HepG2 (cell line): ENCODE results near the gene PCA3. TPM values are rescaled to one million over a fixed set of nuclear protein-coding genes. Genes with fewer than 3 reads are reported as not detected.

ENCODE experiments used
- ATAC-seq: fragments of 200-7000 bp; cut with Tn5 transposase; 3 replicates; pipeline ENCODE4 v1.9.1; 2020; ENCODE audit warnings: mild to moderate bottlenecking, moderate library complexity
- BruUV-seq: library from RNA; stranded (reverse); fragments of 400-500 nt; replicated peaks from 2 replicates; lab custom pipeline; 2021; lab: Mats Ljungman, UMichigan
- CTCF ChIA-PET: fragments of 300-600 bp; formaldehyde crosslinking; extraction: SDS; loops from one replicate; lab custom pipeline; 2021; ENCODE audit warnings: low total read pairs, inconsistent platforms, low intra/inter-chr PET ratio; lab: Yijun Ruan, JAX
- POLR2A ChIA-PET: fragments of 350-600 bp; sonication (Branson Sonifier 250); formaldehyde crosslinking; loops from one replicate; lab custom pipeline; 2020; ENCODE audit warnings: antibody characterized with exemption, inconsistent platforms; lab: Yijun Ruan, JAX
- DNase-seq: peaks from one replicate; pipeline ENCODE4 v3.0.0-alpha.2; 2015; ENCODE audit warnings: low spot score
- FAIRE-seq: peaks from 3 replicates; lab custom pipeline; 2011; peaks lifted over from hg19 to GRCh38; lab: Jason Lieb, UNC
- H2AFZ ChIP-seq: one replicate; pipeline ENCODE4 v1.6.1; 2011; ENCODE audit warnings: low read length, inconsistent platforms
- H3K27ac ChIP-seq: fragments of 300-600 bp; 3 replicates; pipeline ENCODE4 v1.8.0; 2011; ENCODE audit warnings: mixed run types, mild to moderate bottlenecking, mixed read lengths, low read length, inconsistent platforms; ENCODE audit not compliant: insufficient read depth; ENCODE audit errors: extremely low read length
- H3K27me3 ChIP-seq, 2 experiments: fragments of 200-600 bp in 1 of 2; 2 replicates in 1 of 2; 3 replicates in 1 of 2; pipeline versions ENCODE4 v1.6.0 to v1.8.0; 2011; ENCODE audit warnings: low read length in 2 of 2, mild to moderate bottlenecking in 2 of 2, moderate library complexity in 2 of 2, inconsistent platforms in 1 of 2; ENCODE audit not compliant: insufficient read depth in 2 of 2, control insufficient read depth in 1 of 2
- H3K36me3 ChIP-seq, 2 experiments: fragments of 200-600 bp in 1 of 2; replicated peaks in 1 of 2; 2 replicates in 1 of 2; 3 replicates in 1 of 2; pipeline versions ENCODE4 v1.5.1 to v1.8.0; 2011; ENCODE audit warnings: low read length in 2 of 2, inconsistent platforms in 1 of 2; ENCODE audit not compliant: insufficient read depth in 2 of 2, control insufficient read depth in 1 of 2
- H3K4me1 ChIP-seq: 2 replicates; pipeline ENCODE4 v1.5.1; 2012; ENCODE audit warnings: low read length, inconsistent platforms; ENCODE audit not compliant: insufficient read depth
- H3K4me2 ChIP-seq: 2 replicates; pipeline ENCODE4 v1.6.0; 2011; ENCODE audit warnings: low read depth, low read length, inconsistent platforms
- H3K4me3 ChIP-seq, 3 experiments: fragments of 200-600 bp in 1 of 3; sonication (generic), shearing (Covaris generic) in 1 of 3; replicated peaks in 1 of 3; 2 replicates each; pipeline ENCODE4 v1.5.1; 2011 to 2016; ENCODE audit warnings: low read length in 3 of 3, inconsistent platforms in 2 of 3, low read depth in 2 of 3, mild to moderate bottlenecking in 2 of 3, control low read depth in 1 of 3, mixed read lengths in 1 of 3; ENCODE audit not compliant: insufficient read depth in 1 of 3
- H3K79me2 ChIP-seq: one replicate; pipeline ENCODE4 v1.6.1; 2011; ENCODE audit warnings: low read length, inconsistent platforms; ENCODE audit not compliant: insufficient read depth
- H3K9ac ChIP-seq: 2 replicates; pipeline ENCODE4 v1.6.0; 2011; ENCODE audit warnings: mild to moderate bottlenecking, low read depth, low read length, inconsistent platforms; ENCODE audit not compliant: insufficient read depth
- H3K9me3 ChIP-seq: 2 replicates; pipeline ENCODE4 v1.5.1; 2012; ENCODE audit warnings: mild to moderate bottlenecking, low read length
- H4K20me1 ChIP-seq: 2 replicates; pipeline ENCODE4 v1.6.0; 2011; ENCODE audit warnings: inconsistent platforms, mild to moderate bottlenecking, low read length, moderate library complexity; ENCODE audit not compliant: insufficient read depth
- CEBPB ChIP-seq: IDR thresholded peaks from 2 replicates; pipeline ENCODE4 v1.6.1; 2011; ENCODE audit warnings: low read depth, low read length, improper control_type of control experiment, borderline replicate concordance
- HMG20B ChIP-seq: conservative IDR thresholded peaks from 2 replicates; pipeline ENCODE4 v1.6.1; 2016; ENCODE audit warnings: missing genetic modification reagents, missing compliant biosample characterization
- HOXA9 ChIP-seq: sonication (generic); formaldehyde crosslinking; IDR thresholded peaks from 2 replicates; pipeline ENCODE4 v1.8.1; 2022; ENCODE audit warnings: missing genetic modification reagents, mild to moderate bottlenecking, moderate library complexity, borderline replicate concordance
- NFE2 ChIP-seq: sonication (generic); formaldehyde crosslinking; IDR thresholded peaks from 2 replicates; pipeline ENCODE4 v1.4.0; 2020; ENCODE audit warnings: missing genetic modification reagents
- POLR2A ChIP-seq, 2 experiments: IDR thresholded peaks; 2 replicates each; pipeline ENCODE4 v1.6.1; 2011; ENCODE audit warnings: low read depth in 2 of 2, low read length in 2 of 2, mild to moderate bottlenecking in 1 of 2, moderate library complexity in 1 of 2; ENCODE audit not compliant: insufficient read depth in 1 of 2
- RELA ChIP-seq: sonication (generic); formaldehyde crosslinking; IDR thresholded peaks from 2 replicates; pipeline ENCODE4 v1.4.0; 2020; ENCODE audit warnings: missing genetic modification reagents
- SIN3B ChIP-seq: fragments of 150-350 bp; IDR thresholded peaks from 2 replicates; pipeline ENCODE4 v1.6.1; 2014; ENCODE audit warnings: low read length
- ZNF772 ChIP-seq: sonication (generic); formaldehyde crosslinking; IDR thresholded peaks from 2 replicates; pipeline ENCODE4 v1.5.0; 2020; ENCODE audit warnings: mild to moderate bottlenecking, missing genetic modification reagents
- ZNF792 ChIP-seq: IDR thresholded peaks from 2 replicates; pipeline ENCODE4 v1.6.1; 2016
- WGBS: methylation state at CpG from one replicate; pipeline ENCODE4 v1.1.6; 2017; ENCODE audit warnings: low lambda C conversion rate; 5-methylcytosine and 5-hydroxymethylcytosine counted together
- in situ Hi-C: cut with HindIII; loops from 2 replicates; pipeline ENCODE4 v1.10.0; 2017; ENCODE audit warnings: low pct_unique_long_range_greater_than_20kb; ENCODE audit not compliant: extremely low pct_ligation_motif_present
- intact Hi-C: fragments of 100-400 bp; cut with micrococcal nuclease; formaldehyde crosslinking; loops from one replicate; pipeline ENCODE4 v1.10.0; 2022; ENCODE audit not compliant: unreplicated experiment
- polyA plus RNA-seq, 8 experiments: library from polyadenylated mRNA; depleted of rRNA in 3 of 8; stranded (reverse) in 7 of 8; unstranded in 1 of 8; fragments of >200 nt; fragmentation: Illumina TruSeq in 4 of 8; extraction: Trizol in 4 of 8; gene quantifications; 2 replicates each; pipeline versions ENCODE4 v1.2.1 to v1.2.3, GENCODE V29; 2011 to 2016; ENCODE audit warnings: low read depth in 4 of 8, missing spikeins in 1 of 8, mixed read lengths in 1 of 8; ENCODE audit not compliant: insufficient read depth in 1 of 8
- total RNA-seq, 5 experiments: library from RNA; depleted of rRNA; stranded (reverse); fragments of >200 nt; fragmentation: Illumina TruSeq; extraction: Trizol; gene quantifications; 2 replicates each; pipeline ENCODE4 v1.2.3, GENCODE V29; 2016; ENCODE audit warnings: low read depth in 1 of 5
- TF ChIP-seq, protein P1 (sequence below): sonication (generic); formaldehyde crosslinking; conservative IDR thresholded peaks from 2 replicates; pipeline ENCODE4 v1.4.0; 2020; ENCODE audit warnings: missing genetic modification reagents
- TF ChIP-seq, protein P2 (sequence below): sonication (generic); formaldehyde crosslinking; conservative IDR thresholded peaks from 2 replicates; pipeline ENCODE4 v1.8.0; 2022; ENCODE audit warnings: missing genetic modification reagents
- TF ChIP-seq, protein P3 (sequence below): sonication (generic); formaldehyde crosslinking; IDR thresholded peaks from 2 replicates; pipeline ENCODE4 v1.4.0; 2020; ENCODE audit warnings: missing genetic modification reagents
- TF ChIP-seq, protein P4 (sequence below): sonication (generic); formaldehyde crosslinking; IDR thresholded peaks from 2 replicates; pipeline ENCODE4 v1.5.1; 2020; ENCODE audit warnings: mild to moderate bottlenecking, missing genetic modification reagents, borderline replicate concordance
- TF ChIP-seq, protein P5 (sequence below): fragments of 450-650 bp; IDR thresholded peaks from 2 replicates; pipeline ENCODE4 v1.6.1; 2016
- TF ChIP-seq, protein P6 (sequence below): sonication (generic); formaldehyde crosslinking; IDR thresholded peaks from 2 replicates; pipeline ENCODE4 v1.4.0; 2020; ENCODE audit warnings: missing genetic modification reagents, mild to moderate bottlenecking, borderline replicate concordance

The PCA3 gene
- total and polyA plus RNA-seq, 2 of the 13 experiments (the other 11 are each of a cell fraction or from before 2014, with no cell fraction given) = not detected

DNA sequence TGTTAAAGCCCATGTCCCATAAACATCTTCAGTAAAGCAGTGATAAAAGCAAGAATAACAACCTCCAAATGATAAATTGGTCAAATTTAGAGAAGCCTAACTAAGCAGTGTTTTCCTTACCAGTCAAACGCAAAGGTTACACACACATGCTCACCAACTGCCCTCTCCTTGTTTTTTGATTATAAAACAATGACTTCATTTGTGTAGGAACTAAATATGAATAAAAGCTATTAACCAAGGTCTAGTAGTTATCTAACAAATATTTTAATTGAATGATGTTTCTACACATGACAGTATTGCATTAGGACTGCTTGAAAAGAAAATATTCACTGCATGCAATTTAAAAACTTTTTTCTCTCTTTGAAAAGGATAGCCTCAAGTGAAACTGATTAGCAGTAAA lies 36.7 kb downstream of the PCA3 start:
- H3K36me3 ChIP-seq = no peaks in the 10 kb centered on the region
- FAIRE-seq (no peak), ATAC-seq (no peak), DNase-seq (no peak)
- BruUV-seq = no TSS peak
- no peak overlapping the region for H3K4me2 ChIP-seq
- in situ Hi-C loops (loop anchor here (10.0 to 25.0 kb wide), 2 partner anchors 184 to 361 kb away; no protein-coding TSS in a partner anchor), intact Hi-C loops (no loop called here)
- peaks cover 0 to 21% of the 10 kb centered on the region in 2 experiments; a peak in 4 of 5 replicates for H3K27me3 ChIP-seq
- H2AFZ ChIP-seq = no peak overlapping the region
- H3K4me3 ChIP-seq = no peak overlapping the region
- POLR2A ChIA-PET = no interaction called here
- WGBS = 40% methylated on average over 1 of the region's 1 CpG
- no peaks in the 10 kb centered on the region for H3K4me1 ChIP-seq
- no peaks in the 10 kb centered on the region for H3K79me2 ChIP-seq
- H3K9ac ChIP-seq = no peak overlapping the region
- CTCF ChIA-PET = no interaction called here
- no peaks in the 10 kb centered on the region for H4K20me1 ChIP-seq
- no peak overlapping the region for H3K27ac ChIP-seq
- H3K9me3 ChIP-seq = no peaks in the 10 kb centered on the region
- TF ChIP-seq SIN3B (no peak), RELA (CRISPR knock-in tag) (no peak), NFE2 (CRISPR knock-in tag) (no peak), ZNF792 (CRISPR knock-in tag) (no peak), CEBPB (no peak), POLR2A (IDR thresholded peaks at IDR 0.05; ENCODE audit: insufficient read depth in 1 of 2, low read depth in 2 of 2, low read length in 2 of 2) (no peak), HOXA9 (CRISPR knock-in tag) (no peak), HMG20B (CRISPR knock-in tag) (no peak), ZNF772 (CRISPR knock-in tag) (no peak)
- TF ChIP-seq, protein P1, sequence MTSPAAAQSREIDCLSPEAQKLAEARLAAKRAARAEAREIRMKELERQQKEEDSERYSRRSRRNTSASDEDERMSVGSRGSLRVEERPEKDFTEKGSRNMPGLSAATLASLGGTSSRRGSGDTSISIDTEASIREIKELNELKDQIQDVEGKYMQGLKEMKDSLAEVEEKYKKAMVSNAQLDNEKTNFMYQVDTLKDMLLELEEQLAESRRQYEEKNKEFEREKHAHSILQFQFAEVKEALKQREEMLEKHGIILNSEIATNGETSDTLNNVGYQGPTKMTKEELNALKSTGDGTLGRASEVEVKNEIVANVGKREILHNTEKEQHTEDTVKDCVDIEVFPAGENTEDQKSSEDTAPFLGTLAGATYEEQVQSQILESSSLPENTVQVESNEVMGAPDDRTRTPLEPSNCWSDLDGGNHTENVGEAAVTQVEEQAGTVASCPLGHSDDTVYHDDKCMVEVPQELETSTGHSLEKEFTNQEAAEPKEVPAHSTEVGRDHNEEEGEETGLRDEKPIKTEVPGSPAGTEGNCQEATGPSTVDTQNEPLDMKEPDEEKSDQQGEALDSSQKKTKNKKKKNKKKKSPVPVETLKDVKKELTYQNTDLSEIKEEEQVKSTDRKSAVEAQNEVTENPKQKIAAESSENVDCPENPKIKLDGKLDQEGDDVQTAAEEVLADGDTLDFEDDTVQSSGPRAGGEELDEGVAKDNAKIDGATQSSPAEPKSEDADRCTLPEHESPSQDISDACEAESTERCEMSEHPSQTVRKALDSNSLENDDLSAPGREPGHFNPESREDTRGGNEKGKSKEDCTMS (CRISPR knock-in tag) = no peak
- TF ChIP-seq, protein P2, sequence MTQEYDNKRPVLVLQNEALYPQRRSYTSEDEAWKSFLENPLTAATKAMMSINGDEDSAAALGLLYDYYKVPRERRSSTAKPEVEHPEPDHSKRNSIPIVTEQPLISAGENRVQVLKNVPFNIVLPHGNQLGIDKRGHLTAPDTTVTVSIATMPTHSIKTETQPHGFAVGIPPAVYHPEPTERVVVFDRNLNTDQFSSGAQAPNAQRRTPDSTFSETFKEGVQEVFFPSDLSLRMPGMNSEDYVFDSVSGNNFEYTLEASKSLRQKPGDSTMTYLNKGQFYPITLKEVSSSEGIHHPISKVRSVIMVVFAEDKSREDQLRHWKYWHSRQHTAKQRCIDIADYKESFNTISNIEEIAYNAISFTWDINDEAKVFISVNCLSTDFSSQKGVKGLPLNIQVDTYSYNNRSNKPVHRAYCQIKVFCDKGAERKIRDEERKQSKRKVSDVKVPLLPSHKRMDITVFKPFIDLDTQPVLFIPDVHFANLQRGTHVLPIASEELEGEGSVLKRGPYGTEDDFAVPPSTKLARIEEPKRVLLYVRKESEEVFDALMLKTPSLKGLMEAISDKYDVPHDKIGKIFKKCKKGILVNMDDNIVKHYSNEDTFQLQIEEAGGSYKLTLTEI (CRISPR knock-in tag) = no peak
- TF ChIP-seq, protein P3, sequence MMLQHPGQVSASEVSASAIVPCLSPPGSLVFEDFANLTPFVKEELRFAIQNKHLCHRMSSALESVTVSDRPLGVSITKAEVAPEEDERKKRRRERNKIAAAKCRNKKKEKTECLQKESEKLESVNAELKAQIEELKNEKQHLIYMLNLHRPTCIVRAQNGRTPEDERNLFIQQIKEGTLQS (CRISPR knock-in tag) = no peak
- TF ChIP-seq, protein P4, sequence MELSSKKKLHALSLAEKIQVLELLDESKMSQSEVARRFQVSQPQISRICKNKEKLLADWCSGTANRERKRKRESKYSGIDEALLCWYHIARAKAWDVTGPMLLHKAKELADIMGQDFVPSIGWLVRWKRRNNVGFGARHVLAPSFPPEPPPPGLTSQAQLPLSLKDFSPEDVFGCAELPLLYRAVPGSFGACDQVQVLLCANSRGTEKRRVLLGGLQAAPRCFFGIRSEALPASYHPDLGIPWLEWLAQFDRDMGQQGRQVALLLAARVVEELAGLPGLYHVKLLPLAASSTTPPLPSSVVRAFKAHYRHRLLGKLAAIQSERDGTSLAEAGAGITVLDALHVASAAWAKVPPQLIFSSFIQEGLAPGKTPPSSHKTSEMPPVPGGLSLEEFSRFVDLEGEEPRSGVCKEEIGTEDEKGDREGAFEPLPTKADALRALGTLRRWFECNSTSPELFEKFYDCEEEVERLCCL (CRISPR knock-in tag) = no peak
- TF ChIP-seq, protein P5, sequence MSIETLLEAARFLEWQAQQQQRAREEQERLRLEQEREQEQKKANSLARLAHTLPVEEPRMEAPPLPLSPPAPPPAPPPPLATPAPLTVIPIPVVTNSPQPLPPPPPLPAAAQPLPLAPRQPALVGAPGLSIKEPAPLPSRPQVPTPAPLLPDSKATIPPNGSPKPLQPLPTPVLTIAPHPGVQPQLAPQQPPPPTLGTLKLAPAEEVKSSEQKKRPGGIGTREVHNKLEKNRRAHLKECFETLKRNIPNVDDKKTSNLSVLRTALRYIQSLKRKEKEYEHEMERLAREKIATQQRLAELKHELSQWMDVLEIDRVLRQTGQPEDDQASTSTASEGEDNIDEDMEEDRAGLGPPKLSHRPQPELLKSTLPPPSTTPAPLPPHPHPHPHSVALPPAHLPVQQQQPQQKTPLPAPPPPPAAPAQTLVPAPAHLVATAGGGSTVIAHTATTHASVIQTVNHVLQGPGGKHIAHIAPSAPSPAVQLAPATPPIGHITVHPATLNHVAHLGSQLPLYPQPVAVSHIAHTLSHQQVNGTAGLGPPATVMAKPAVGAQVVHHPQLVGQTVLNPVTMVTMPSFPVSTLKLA = no peak
- TF ChIP-seq, protein P6, sequence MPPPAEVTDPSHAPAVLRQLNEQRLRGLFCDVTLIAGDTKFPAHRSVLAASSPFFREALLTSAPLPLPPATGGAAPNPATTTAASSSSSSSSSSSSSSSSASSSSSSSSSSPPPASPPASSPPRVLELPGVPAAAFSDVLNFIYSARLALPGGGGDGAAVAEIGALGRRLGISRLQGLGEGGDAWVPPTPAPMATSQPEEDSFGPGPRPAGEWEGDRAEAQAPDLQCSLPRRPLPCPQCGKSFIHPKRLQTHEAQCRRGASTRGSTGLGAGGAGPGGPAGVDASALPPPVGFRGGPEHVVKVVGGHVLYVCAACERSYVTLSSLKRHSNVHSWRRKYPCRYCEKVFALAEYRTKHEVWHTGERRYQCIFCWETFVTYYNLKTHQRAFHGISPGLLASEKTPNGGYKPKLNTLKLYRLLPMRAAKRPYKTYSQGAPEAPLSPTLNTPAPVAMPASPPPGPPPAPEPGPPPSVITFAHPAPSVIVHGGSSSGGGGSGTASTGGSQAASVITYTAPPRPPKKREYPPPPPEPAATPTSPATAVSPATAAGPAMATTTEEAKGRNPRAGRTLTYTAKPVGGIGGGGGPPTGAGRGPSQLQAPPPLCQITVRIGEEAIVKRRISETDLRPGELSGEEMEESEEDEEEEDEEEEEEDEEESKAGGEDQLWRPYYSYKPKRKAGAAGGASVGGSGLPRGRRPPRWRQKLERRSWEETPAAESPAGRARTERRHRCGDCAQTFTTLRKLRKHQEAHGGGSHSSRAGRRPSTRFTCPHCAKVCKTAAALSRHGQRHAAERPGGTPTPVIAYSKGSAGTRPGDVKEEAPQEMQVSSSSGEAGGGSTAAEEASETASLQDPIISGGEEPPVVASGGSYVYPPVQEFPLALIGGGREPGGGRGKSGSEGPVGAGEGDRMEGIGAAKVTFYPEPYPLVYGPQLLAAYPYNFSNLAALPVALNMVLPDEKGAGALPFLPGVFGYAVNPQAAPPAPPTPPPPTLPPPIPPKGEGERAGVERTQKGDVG (CRISPR knock-in tag) = no peak
